HG02938 (cell line): Measurements from ENCODE around the gene ZNF710.
A peak's percentile ranks its signal among the peaks of the same experiment; 100 is the strongest.

Source experiments
- ATAC-seq: cut with Tn5 transposase; IDR thresholded peaks from one replicate; pipeline ENCODE4 v1.9.1; 2021; ENCODE audit warnings: mild to moderate bottlenecking, moderate library complexity; ENCODE audit not compliant: unreplicated experiment

ZNF710 gene

DNA sequence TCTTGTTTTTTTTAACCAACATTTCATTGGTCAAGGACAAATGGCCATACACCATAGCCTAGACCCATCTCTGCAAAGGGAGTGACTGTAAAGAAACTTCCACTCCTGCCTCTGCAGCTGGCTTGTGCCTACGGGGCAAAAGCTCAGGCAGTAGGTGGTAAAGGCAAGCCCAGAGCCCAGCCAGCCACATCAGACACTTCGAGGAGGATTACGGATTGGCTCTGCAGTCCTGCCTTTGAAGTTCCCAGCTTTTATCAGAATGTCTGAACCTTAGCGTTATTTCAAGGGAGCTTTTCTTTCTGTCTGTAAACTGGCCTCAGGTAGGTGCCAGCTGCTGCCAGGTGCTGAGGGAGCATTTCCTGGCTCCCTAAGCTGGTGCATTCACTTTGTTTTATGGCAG, 15.6 kb downstream of the ZNF710 start:
- no peak for ATAC-seq

DNA sequence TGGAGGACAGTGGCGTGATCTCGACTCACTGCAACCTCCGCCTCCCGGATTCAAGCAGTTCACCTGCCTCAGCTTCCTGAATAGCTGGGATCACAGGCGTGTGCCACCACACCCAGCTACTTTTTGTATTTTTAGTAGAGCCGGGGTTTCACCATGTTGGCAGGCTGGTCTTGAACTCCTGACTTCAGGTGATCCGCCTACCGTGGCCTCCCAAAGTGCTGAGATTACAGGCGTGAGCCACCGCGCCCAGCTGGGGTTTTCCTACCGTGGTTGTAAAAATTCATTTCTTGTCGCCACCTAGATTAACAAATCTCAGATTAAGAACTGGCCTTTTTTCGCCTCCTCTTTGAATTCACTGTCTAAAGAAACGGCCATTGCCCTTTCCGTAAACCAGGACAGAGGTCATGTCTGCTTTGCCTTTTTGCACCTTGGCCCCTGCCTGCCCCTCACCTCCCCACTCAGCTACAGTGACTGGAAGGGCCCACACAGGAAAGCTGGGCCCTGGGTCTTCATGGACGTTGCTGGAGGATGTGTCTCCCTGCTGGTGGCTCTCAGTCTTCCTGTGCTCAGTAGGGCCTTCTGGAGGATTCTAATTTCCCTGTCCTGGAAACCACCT, 17.2 kb downstream of the ZNF710 start:
- ATAC-seq, result no peak

DNA sequence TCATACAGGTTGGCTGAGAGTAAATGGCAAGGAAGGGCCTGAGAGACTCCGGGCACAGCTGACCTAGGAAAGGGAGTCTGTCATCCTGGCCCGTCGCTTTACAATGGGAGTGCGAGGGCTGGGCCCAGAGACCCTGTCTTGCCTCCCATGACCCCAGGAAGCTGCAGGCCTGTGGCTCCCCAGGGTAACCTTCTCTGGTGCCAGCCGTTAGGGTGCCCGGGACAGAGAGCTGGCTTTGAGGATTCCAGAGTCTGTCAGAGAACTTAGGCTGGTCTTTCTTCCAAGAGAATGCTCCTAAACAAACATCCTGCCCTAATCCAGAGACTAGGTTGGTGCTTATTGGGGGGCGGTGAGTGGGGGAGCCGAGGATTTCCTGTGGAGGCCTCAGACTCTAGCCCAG, 18.5 kb downstream of the ZNF710 start:
- no peak for ATAC-seq

DNA sequence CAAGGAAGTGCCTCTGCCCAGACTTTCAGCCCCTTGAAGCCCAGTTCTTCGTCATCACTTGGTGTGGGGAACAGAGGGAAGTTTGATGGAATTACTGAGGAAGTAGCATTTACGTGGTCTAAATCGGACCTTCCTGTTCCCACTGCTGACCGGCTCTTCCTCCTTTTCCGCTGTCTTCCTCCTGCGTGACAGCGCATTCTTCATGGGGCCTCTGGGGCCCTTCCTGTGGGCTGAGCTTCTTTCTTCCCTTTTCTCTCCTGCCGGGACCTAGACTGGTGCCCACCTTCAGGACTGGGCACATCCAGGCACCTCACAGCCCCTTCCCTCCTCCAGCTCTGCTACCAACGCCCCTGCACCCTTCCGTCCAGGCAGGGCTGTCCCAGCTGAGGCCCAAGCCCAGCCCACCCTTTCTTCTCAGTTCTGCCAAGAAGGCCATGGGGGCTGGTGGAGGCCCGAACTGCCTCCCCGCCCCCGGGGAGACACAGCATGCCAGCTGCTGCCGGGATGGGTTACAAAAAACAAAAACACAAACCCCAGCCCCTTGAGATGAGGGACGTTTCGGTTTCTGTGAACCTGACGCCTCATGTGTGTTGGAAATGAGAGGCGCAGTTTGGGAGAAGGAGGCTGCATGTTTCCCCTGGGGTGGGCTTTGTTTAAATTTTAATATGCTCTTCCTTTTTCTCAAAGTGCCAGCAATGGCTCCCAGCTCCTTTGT, 19.1 kb downstream of the ZNF710 start:
- ATAC-seq, result no peak

DNA sequence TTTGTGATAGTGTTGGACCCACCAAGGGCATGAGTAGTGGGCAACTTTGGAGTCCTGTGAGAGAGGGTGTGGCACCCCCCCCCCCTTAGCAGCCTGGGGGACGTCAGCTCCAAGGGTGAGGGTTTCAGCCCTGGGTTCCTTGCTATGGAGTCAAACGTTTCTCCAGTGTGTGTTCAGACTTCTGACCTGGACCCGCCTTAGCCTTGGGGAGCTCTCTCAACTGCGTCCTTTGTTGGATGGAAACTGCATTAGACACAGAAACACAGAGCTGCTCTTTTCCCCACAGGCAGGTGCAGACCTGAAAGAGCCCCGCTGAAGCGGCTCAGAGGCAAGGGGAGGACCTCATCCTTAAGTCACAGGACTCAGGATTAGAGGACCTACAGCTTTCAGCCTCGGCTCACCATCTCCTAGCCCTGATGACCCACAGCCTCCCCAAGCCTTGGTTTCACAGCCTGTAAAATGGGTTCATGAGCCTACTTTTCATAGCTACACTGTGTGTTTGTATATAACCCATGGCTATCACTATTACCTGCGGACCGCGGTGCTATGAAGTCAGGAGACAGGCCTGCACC, 19.9 kb downstream of the ZNF710 start:
- no peak for ATAC-seq

DNA sequence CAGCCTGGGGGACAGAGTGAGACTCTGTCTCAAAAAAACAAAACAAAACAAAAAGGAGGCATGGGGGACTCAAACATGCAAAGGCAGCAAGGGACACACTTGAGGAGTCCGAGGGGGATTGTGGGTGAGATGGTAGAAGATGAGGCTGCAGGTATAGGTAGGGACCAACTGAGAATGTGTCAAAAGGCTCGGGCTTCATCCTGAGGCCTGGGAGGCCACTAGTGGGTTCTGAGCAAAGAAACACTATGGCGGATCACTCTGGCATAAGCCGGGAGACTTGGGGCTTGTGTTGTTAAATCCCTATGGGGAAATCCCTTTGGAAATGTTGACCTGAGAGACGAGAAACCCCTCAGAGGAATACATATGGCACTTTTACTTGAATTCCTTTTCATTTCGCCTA, 21.2 kb downstream of the ZNF710 start:
- ATAC-seq, result no peak

DNA sequence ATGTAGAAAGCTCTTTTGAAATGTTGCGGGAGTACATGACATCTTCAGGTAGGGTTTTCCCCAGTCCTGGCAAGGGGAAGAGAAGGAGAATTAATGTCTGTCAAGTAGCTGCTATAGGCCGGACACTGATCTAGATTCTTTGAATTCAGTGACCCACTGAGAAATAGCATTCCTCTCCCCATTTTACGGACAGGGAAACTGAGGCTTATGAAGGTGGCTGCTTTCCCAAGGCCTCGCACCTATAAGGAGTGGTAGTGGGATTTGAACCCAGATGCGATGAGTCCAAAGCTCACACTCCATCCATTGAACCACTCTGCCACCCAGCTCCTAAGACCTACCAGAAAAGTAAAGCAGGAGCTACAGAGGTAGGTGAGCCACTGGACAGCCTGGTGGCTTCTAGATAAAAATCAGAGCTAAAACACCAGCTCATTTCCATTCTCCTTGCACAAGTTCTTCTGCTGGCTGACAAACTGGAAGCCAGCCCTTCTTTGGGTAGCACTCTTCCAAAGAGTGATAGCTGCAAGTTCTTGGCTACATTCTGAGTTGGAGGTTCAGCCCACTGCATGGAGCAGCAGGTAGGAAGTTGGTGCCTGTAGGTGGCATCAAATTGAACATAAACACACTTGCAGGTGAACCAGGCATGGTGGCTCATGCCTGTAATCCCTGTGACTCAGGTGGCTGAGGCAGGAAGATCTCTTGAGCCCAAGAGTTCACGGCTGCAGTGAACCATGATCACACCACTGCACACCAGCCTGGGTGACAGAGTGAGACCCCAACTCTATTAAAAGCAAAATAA, 22.0 kb downstream of the ZNF710 start:
- ATAC-seq, result no peak

DNA sequence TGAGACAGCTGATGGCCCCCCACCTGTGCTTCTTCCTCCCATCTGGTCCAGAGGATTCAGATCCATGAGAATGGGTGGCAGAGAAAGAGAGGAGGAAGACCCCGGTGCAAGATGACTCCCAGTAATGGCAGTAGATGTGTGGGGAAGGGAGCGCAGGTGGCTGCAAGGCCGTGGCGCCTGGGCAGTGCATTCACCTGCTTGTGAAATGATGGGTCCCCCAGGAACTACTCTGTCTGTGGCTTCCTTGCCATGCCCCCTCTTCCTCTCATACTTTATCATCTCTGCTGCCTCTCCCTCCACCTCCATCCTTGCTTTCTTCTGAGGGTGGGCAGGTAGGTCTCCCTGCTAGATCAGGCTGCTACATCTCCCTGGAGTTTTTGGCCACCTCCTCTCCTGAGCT, 23.3 kb downstream of the ZNF710 start:
- no peak for ATAC-seq

DNA sequence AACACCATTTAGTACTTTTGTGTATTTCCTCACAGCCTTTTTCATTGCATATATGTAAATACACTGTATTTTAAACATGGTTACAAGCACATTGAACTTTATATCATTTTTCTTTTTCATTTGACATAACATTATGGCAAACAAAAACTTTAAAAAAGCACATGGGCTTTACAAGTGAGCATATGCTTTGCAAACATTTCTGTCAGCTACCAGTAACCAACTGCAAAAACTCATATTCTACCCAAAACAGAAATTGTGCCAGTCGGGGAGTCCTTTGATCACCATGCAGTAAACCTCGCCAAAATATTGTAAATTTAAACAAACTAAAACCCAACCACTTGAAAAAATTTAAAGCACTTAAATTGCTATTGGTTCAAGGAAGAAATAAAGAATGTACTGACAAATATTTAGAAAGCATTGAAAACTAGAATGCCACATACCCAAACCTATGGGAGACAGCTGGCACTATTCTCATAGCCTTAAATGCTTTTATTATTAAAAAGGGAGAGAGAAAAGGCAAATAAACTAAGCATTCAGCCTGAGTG, 24.4 kb downstream of the ZNF710 start:
- ATAC-seq, result no peak

DNA sequence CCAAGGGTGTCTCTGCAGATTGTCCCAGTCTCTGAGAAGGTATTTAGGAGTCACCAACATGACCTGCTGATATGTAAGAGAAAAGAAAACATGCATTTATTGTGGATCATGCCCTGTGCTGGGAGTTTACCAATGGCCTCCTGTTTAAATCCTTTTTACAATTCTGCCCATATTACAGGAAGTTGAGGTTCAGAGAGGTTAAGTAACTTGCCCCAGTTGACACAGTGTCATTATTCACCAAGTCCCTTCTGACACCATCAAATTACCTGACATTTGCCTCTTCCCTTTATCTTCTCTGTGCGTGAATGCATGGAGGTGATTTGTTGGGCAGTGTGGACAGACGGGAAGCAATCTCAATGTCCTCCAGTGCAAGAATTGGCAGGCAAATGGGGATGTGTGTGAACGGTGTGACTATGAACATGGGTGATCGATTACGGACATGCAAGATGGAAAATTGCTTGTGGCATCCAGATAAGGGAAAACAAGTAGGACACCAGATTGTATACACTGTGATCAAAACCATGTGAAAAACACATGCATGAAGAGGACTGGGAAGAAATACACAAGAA, 27.3 kb downstream of the ZNF710 start:
- ATAC-seq, result no peak

DNA sequence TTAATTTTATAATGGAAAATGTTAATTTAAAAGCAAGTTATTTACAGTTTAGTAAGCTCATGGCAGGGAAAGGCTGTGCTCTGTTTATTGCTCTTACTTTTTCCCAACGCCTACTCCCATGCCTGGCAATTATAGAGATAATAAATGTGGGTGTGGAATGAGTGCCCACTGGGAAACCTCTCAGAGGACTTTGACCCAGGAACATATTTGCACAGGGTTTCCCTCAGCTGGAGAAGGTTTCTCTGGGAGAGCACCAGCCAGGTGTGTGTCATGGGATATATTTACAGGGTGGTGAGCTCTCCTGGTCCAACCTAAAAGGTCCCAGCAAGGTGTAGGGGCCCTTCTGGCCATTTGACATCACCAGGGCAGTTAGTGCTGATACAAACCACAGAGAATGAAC, 27.9 kb downstream of the ZNF710 start:
- no peak for ATAC-seq

DNA sequence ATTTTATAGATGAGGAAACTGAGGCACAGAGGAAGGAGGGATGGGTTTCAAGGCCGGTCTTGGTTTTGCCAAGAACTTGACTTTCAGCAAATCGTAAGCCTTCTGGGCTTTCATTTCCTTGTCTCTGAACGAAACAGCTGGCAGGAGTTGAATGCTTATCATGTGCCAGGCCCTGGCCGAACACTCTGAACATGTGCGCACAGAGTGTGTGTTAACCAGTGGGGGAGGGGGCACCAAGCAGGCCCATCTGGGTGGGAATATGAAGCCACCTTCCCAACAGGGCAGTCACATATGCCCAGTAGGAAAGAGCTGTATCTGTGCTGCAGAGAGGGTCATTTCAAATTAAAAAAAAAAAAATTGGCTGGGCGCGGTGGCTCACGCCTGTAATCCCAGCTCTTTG, 29.3 kb downstream of the ZNF710 start:
- no peak for ATAC-seq

DNA sequence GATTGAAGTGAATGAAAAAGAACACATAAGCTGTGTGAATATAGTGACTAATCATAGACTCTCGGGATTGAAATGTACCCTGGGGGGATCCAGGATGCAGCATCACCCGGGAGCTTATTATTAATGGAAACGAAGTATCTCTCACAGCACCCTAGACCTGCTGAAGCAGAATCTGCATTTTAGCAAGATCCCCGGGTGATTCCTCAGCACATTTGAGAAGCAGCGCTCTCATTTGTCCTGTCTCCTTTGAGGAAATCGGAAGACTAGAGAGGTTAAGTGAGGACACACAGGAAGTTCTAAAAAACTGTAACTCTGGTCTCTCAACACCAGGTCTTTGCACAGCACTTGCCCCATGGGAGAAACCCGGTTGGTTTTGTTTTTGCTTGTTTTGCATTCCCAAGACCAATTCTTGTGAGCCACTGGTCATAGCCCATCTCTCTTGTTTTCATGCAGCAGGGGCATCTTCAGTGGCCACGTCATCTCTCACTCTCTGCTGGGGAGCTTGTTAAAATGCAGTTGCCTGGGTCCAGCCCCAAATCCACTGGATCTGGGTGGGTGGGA, 30.2 kb downstream of the ZNF710 start:
- ATAC-seq, result peak; percentile 88

DNA sequence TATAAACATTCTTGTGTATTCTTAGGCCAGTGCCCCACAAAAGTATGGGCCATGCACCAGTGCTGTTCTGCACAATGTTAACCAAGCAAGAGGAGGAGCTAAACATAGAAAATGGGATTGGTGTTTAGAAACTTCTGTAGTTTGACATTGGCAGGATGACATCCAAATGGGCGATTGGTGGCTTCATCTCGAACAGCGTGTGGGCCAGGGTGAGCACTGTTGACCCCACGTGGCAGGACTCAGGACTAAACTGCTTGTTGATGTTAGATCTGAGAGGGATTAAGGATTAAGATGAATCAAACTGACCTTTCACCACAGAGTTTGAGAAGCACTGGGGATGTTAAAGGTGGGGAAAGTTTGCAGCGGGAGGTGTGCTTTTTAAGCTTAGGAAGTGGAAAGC, 31.9 kb downstream of the ZNF710 start:
- ATAC-seq, result no peak

DNA sequence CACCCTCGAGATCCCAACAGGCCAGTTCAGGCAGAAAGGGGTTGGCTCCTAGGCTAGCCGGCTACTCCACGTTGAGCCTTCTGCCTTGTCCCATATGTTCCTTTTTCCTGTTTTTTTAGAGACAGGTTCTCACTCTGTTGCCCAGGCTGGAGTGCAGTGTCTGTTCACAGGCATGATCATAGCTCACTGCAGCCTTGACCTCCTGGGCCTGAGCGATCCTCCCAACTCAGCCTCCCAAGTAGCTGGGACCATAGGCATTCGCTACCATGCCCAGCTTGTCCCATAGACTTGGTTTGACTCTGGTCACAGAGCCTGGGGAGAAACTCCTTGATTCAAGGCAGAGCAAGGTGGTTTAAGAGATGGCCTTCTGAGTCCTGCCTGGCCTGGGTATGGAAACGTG, 32.3 kb downstream of the ZNF710 start:
- no peak for ATAC-seq

DNA sequence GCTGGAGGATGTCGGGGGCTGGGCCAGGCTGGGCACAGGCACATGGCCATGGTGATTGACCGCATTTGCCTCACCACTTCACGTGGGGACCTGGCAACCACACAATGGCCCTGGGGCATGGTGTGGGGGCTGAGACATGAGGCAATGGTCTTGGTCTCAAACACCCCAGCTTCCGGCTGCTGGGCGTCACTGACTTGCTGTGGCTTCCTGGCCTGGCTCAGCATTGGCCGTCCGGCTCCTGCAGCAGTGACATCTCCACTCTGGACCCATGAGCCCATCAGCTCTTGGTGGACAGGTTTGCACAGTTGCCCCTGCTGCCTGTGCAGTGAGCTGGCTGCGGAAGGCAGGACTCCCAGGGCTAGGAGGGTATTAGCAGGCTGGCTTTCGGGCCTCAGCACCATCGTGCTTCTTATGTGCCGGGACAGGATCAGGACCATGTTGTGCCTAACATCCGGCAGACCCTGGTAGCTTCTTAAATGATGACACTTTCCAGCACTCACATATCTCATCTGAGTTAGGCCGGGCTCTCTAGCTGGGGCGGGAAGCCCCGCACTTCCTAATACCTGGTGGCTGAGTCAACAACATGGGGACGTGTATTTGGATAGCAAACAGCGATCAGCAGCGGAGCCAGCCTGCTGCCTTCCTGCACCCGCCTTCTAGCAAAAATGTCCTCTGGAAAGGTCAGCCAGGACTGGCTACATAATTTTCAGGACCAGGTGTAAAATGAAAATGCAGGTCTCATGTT, 34.1 kb downstream of the ZNF710 start:
- ATAC-seq, result no peak

DNA sequence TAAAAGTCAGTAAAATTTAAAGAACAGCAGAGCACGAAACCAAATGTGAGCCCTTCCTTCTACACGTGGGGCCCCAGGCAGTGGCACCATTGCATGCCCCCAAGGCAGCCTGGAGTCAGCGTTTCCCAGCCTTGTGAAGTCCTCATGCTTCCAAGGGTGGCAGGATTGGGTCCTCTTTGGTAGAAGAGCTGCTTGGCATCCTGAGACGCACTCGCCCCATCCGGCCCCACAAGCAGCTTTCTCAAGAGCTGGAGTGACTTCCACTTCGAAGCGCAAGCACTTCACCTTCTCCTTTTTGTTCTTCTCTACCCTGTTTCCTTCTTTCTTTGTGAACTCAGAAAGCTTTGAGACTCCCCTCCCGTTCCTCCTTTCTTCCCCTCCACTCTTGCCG, 34.7 kb downstream of the ZNF710 start:
- ATAC-seq, result no peak

DNA sequence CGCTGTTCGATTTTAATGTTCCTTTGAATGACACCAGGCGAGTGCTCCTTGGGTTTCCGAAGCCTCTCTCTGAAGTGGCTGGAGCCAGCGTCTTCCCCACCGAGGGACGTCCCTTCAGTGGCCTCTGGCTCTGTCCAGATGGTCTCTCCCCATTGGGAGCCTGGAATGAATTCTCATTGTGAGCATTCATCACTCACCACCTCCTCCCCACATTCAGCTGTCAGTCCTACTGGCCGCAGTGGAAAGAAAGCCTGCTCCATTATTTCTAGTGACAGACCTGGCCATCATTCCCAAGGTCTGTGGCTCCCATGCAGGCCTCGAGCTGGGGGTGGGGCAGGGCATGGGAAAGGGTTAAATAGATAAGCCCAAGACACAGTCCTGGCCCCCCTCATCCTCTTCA, 35.2 kb downstream of the ZNF710 start:
- ATAC-seq, result no peak

DNA sequence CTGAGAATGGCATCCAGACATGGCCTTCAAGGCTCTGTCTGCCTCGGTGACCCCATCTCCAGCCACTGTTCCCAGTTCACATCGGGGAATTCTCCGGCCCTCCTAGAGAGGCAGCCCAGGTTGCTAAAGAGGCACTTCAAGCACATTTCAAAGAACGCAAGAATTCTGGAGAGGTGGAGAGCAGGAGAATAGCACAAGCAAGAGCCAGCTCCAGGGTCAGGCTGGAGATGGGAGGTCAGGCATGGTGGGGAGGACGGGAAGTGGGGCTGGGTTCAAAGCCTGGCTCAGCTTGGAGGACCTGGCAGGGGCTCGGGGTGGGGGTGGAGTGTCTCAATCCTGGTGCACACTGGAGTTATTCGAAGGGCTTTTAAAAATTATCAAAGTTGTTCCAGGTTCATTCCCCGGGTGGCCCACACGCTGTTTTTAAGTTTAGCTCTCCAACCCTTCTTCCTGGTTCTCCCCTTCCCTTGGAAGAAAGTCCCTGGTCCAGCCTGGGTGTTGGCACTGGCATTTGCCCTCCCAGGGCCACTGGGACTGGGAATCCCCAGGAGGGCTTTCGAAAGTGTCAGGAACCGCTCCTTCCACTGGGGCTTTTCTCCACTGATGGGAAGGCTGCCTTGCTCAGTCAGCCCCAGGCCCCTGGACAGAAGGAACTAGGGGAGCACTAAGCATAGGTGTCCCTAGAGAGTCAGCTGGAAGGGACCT, 35.8 kb downstream of the ZNF710 start:
- no peak for ATAC-seq

DNA sequence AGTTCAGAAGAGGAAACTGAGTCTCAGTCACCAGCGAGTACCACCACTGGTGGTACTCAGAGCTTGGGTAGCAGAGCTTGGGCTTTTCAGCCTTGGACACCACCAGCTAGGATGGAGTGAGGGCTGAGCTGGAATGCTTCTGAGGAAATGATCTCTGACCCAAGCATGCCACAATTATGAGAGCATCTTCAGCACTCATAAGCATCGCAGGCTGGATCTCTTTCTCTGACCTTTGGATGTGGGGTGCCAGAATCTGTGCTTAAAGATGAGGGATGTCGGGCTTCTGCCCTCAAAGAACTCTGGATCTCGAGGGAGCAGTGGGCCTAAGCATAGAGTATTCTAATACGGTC, 36.4 kb downstream of the ZNF710 start:
- no peak for ATAC-seq
